BE2C (cell line): Measurements from ENCODE around the gene C1GALT1.

ENCODE experiments used
- DNase-seq: peaks from one replicate; pipeline ENCODE4 v3.0.0-alpha.2; 2020
- H3K27me3 ChIP-seq: fragments of 250-450 bp; sonication (Bioruptor Pico); 2 replicates; pipeline ENCODE4 v1.5.1; 2020; ENCODE audit warnings: mild to moderate bottlenecking
- H3K36me3 ChIP-seq: fragments of 250-450 bp; sonication (Bioruptor Pico); 2 replicates; pipeline ENCODE4 v1.5.1; 2020; ENCODE audit warnings: mild to moderate bottlenecking
- H3K4me1 ChIP-seq: fragments of 250-450 bp; sonication (Bioruptor Pico); 2 replicates; pipeline ENCODE4 v1.5.1; 2020
- H3K4me3 ChIP-seq: 2 replicates; pipeline ENCODE4 v1.5.1; 2011; ENCODE audit warnings: low read depth, low read length
- H3K9me3 ChIP-seq: fragments of 250-450 bp; sonication (Bioruptor Pico); 2 replicates; pipeline ENCODE4 v1.5.1; 2020
- CTCF ChIP-seq: IDR thresholded peaks from 2 replicates; pipeline ENCODE4 v1.5.1; 2012; ENCODE audit warnings: mild to moderate bottlenecking, low read depth, low read length

C1GALT1 gene

GRCh38 chr7:7263297-7264230 is 81.2 kb downstream of the C1GALT1 start:
- H3K27me3 ChIP-seq: no peaks in the 10 kb centered on the region
- H3K4me1 ChIP-seq: no peaks in the 10 kb centered on the region
- no peaks in the 10 kb centered on the region for H3K36me3 ChIP-seq
- no peaks in the 10 kb centered on the region for H3K9me3 ChIP-seq
- no peak overlapping the region for H3K4me3 ChIP-seq
- no peak for DNase-seq
- no peak for TF ChIP-seq CTCF

DNA sequence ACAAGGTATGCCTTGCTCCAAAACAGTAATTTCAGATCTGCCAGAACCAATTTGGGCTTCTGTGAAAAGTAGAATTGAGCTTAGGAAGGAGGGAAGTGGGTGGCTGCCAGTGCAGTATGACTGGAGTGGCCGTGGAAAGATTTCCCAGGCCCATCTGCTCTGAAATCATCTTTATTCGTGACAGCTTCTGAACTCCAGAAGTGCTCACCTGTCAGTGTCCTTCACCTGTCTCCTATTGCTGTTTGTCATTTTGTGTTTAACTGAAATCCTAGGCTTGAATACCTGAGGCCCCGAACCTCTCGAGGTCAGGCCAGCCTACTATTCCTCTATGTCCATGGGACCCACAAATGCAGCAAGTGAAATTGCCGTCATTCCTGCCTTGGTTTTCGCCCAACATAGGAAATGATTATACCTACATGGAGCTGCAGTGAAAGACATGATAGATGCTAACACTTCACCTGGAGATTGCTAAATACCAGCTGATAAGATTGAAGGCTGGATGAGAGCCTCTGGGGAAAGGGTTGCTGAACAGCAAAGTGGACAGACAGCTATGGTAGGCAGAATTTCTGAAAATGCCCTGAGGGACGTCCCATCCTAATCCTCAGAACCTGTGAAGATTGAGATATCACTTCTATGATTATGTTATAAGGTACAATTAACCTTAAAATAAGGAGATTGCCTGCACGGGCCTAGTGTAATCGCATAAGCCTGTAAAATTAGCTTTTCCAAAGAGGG is 82.1 kb downstream of the C1GALT1 start:
- Histone ChIP-seq H3K4me3 (no peak overlapping the region), H3K27me3 (no peaks in the 10 kb centered on the region), H3K9me3 (no peaks in the 10 kb centered on the region), H3K36me3 (no peaks in the 10 kb centered on the region), H3K4me1 (no peaks in the 10 kb centered on the region)
- DNase-seq: no peak
- no peak for TF ChIP-seq CTCF

GRCh38 chr7:7265081-7266075 is 83.0 kb downstream of the C1GALT1 start:
- DNase-seq: no peak
- Histone ChIP-seq H3K36me3 (no peaks in the 10 kb centered on the region), H3K4me3 (no peak overlapping the region), H3K9me3 (no peaks in the 10 kb centered on the region), H3K4me1 (no peaks in the 10 kb centered on the region), H3K27me3 (no peaks in the 10 kb centered on the region)
- TF ChIP-seq CTCF: no peak

GRCh38 chr7:7266257-7266881 is 84.0 kb downstream of the C1GALT1 start:
- H3K36me3 ChIP-seq: no peaks in the 10 kb centered on the region
- no peaks in the 10 kb centered on the region for H3K27me3 ChIP-seq
- H3K9me3 ChIP-seq: no peaks in the 10 kb centered on the region
- DNase-seq: no peak
- no peak for TF ChIP-seq CTCF
- H3K4me1 ChIP-seq: no peaks in the 10 kb centered on the region
- no peak overlapping the region for H3K4me3 ChIP-seq

DNA sequence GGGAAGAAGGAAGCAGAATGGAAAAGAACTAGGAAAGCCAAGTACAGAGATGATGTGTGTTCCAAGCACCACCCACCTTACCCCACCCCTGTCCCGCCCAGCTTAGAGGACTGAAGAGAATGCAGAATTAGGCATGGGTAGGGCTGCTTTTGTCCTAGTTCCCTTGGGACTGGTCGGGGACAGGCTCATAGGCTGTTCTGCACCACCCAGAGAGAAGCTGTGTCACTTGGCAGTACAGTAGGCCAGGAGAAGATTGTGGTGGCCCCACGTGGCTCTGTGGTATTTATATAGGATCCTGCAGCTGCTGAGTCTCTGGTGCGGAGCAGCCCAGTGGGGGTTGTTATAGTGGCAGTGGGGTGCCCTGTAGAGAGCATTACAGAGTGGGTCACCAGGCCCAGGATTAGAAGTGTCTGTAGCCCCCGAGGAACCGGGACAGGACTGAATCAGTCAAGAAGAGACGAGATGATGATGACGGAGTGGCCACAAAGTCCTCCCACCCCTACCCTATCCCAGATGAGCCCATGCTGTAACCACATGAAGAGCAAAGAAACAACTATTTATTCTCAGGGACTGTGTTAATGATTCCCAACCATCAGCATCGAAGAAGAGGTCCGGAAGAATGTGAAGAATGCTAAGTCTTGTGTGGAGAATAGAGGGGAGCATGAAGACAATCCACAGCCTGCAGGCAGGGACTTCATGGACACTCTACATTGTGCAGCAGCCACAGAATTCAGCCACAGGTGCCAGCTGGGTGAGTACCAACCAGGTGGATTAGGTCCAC is 88.9 kb downstream of the C1GALT1 start:
- H3K4me3 ChIP-seq: no peak overlapping the region
- DNase-seq: no peak
- no peaks in the 10 kb centered on the region for H3K36me3 ChIP-seq
- no peaks in the 10 kb centered on the region for H3K4me1 ChIP-seq
- H3K27me3 ChIP-seq: no peaks in the 10 kb centered on the region; the same call in 1 of the 2 replicates
- no peaks in the 10 kb centered on the region for H3K9me3 ChIP-seq
- no peak for TF ChIP-seq CTCF
